HG03135 (cell line): Measurements from ENCODE around the gene SHANK3.
"Not testable (repeated sequence)": the region's sequence is repeated elsewhere in the genome, so short reads cannot be mapped to it uniquely, and the experiment has no call there.

ENCODE experiments used
- ATAC-seq: cut with Tn5 transposase; IDR thresholded peaks from one replicate; pipeline ENCODE4 v1.9.1; 2021; ENCODE audit warnings: mild to moderate bottlenecking, moderate library complexity; ENCODE audit not compliant: unreplicated experiment

Gene SHANK3

GRCh38 chr22:50643821-50644101 is 28.9 kb upstream of the SHANK3 start:
- not testable (repeated sequence) for ATAC-seq

GRCh38 chr22:50653256-50653655 is 19.4 kb upstream of the SHANK3 start:
- ATAC-seq = no peak

- not testable (repeated sequence) for ATAC-seq
Observed at GRCh38 chr22:50654664-50655063, 18.0 kb upstream of the SHANK3 start.

GRCh38 chr22:50656122-50657070 is 16.2 kb upstream of the SHANK3 start:
- ATAC-seq = no peak

- no peak for ATAC-seq
Observed at GRCh38 chr22:50657925-50658324, 14.7 kb upstream of the SHANK3 start.

GRCh38 chr22:50659711-50660110 is 12.9 kb upstream of the SHANK3 start:
- not testable (repeated sequence) for ATAC-seq

- ATAC-seq = no peak
Observed at GRCh38 chr22:50660306-50660705, 12.3 kb upstream of the SHANK3 start.

- ATAC-seq = no peak
Observed at GRCh38 chr22:50665212-50665611, 7.4 kb upstream of the SHANK3 start.

- no peak for ATAC-seq
Observed at GRCh38 chr22:50665738-50666137, 6.9 kb upstream of the SHANK3 start.

GRCh38 chr22:50670513-50670912 is 2.1 kb upstream of the SHANK3 start:
- ATAC-seq = no peak

- no peak for ATAC-seq
Observed at GRCh38 chr22:50670914-50671538, 1.6 kb upstream of the SHANK3 start.

- no peak for ATAC-seq
Observed at GRCh38 chr22:50671641-50672040, 982 bp upstream of the SHANK3 start.

- ATAC-seq = no peak
Observed at GRCh38 chr22:50672041-50672440, 582 bp upstream of the SHANK3 start.

- ATAC-seq = no peak
Observed at GRCh38 chr22:50673231-50674129, 857 bp downstream of the SHANK3 start.

GRCh38 chr22:50674130-50674500 is 1.5 kb downstream of the SHANK3 start:
- no peak for ATAC-seq

GRCh38 chr22:50674606-50675552 is 2.3 kb downstream of the SHANK3 start:
- no peak for ATAC-seq

GRCh38 chr22:50675553-50676179 is 3.0 kb downstream of the SHANK3 start:
- no peak for ATAC-seq

- no peak for ATAC-seq
Observed at GRCh38 chr22:50676180-50676636, 3.6 kb downstream of the SHANK3 start.

- ATAC-seq = no peak
Observed at GRCh38 chr22:50676661-50677492, 4.3 kb downstream of the SHANK3 start.
